Small intestine (tissue), 7 donors: ENCODE results near the gene SCO2. TPM values are rescaled to one million over a fixed set of nuclear protein-coding genes. Genes with fewer than 3 reads are reported as not detected.
"Not testable (repeated sequence)": the region's sequence is repeated elsewhere in the genome, so short reads cannot be mapped to it uniquely, and the experiment has no call there.

Source experiments
- DNase-seq, 2 donors: peaks; one replicate each; pipeline versions ENCODE4 v3.0.0 to v3.0.0-alpha.2; 2013
- FAIRE-seq: peaks from 2 replicates; lab custom pipeline; 2012; peaks lifted over from hg19 to GRCh38; lab: Jason Lieb, UNC
- H3K27ac ChIP-seq, 3 donors: one replicate each; pipeline ENCODE4 v1.5.1; 2013; ENCODE audit warnings: low read length in 2 of 3, mild to moderate bottlenecking in 2 of 3, control low read depth in 1 of 3, inconsistent platforms in 1 of 3, low read depth in 1 of 3, moderate library complexity in 1 of 3
- H3K27me3 ChIP-seq, 3 donors: one replicate each; pipeline ENCODE4 v1.6.1; 2013; ENCODE audit warnings: low read length in 3 of 3, inconsistent platforms in 1 of 3; ENCODE audit not compliant: control insufficient read depth in 3 of 3, insufficient read depth in 3 of 3
- H3K36me3 ChIP-seq, 3 donors: one replicate each; pipeline ENCODE4 v1.6.1; 2013; ENCODE audit warnings: low read length in 3 of 3, inconsistent platforms in 1 of 3, low read depth in 1 of 3, mild to moderate bottlenecking in 1 of 3, moderate library complexity in 1 of 3; ENCODE audit not compliant: control insufficient read depth in 3 of 3, insufficient read depth in 2 of 3
- H3K4me1 ChIP-seq, 3 donors: one replicate each; pipeline ENCODE4 v1.6.1; 2013; ENCODE audit warnings: low read length in 2 of 3, inconsistent platforms in 1 of 3, low read depth in 1 of 3, mild to moderate bottlenecking in 1 of 3, moderate library complexity in 1 of 3; ENCODE audit not compliant: control insufficient read depth in 3 of 3, insufficient read depth in 2 of 3
- H3K4me3 ChIP-seq, 3 donors: one replicate each; pipeline ENCODE4 v1.5.1; 2013; ENCODE audit warnings: low read length in 3 of 3, control low read depth in 1 of 3, inconsistent platforms in 1 of 3, low read depth in 1 of 3, mild to moderate bottlenecking in 1 of 3, moderate library complexity in 1 of 3
- H3K9me3 ChIP-seq, 2 donors: one replicate each; pipeline ENCODE4 v1.6.1; 2013; ENCODE audit warnings: low read depth in 1 of 2, low read length in 1 of 2; ENCODE audit not compliant: control insufficient read depth in 2 of 2, insufficient read depth in 1 of 2
- WGBS, 3 donors: extraction: QIAGEN DNeasy Blood & Tissue Kit; methylation state at CpG; one replicate each; pipeline ENCODE4 v1.1.7; 2013; 5-methylcytosine and 5-hydroxymethylcytosine counted together
- polyA plus RNA-seq, 4 donors: library from polyadenylated mRNA; stranded (reverse) in 3 of 4; unstranded in 1 of 4; fragments of 200-250 nt in 3 of 4; fragments of 120-200 nt in 1 of 4; gene quantifications; one replicate each; pipeline versions ENCODE4 v1.2.1 to v1.2.3, GENCODE V29; 2013
- donor health status: healthy with polysubstance abuse.
- donor health status: control.
- donor health status: control.
- donor health status: Bipolar disorder and iron deficiency.
- donor health status: healthy.

The SCO2 gene
- polyA plus RNA-seq, 4 donors: 0.92 to 2.7 (median 2.3) TPM

DNA sequence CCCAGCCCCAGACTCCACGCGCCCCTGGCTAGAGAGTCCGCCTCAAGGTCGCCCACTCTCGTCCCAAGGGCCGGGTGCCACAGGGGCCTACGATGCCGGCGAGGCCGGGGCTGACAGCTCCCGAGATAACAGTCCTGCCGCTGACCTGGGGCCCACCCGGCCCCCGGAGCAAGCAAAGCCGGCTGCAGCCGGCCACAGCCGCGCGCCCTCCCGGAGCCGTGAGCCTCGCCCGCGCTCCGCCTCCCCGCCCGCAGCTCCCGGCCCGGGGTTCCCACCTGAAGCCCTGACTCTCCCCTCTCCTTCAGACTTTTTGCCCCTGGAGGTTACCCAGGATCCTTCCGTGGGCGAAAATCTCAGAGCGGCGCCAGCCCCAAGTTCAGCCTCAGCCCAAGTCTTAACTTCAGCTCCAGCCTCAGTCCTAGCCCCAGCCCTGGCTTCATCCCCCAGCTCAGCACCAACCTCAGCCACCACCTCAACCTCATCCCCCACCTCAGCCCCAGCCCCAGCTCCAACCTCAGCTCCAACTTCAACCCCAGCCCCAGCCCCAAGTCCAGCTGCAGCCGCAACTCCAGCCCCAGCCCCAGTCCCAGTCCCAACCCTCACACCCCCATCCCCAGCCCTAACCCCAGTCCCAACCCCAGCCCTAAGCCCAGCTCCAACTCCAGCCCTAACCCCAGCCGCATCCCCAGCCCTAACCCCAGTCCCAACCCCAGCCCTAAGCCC is 22.0 kb upstream of the SCO2 start:
- Histone ChIP-seq H3K27me3 (peaks cover 0 to 64% (median 0%) of the 10 kb centered on the region in 3 donors), H3K9me3 (no peaks in the 10 kb centered on the region), H3K4me1 (peaks cover 0 to 14% (median 0%) of the 10 kb centered on the region in 3 donors), H3K4me3 (no peak overlapping the region), H3K36me3 (no peaks in the 10 kb centered on the region), H3K27ac (no peak overlapping the region)
- DNase-seq (no peak), FAIRE-seq (no peak)
- whole genome bisulfite sequencing, 3 donors: 30 to 35% (median 35%) methylated on average over 18 to 35 of the region's 35 CpGs

DNA sequence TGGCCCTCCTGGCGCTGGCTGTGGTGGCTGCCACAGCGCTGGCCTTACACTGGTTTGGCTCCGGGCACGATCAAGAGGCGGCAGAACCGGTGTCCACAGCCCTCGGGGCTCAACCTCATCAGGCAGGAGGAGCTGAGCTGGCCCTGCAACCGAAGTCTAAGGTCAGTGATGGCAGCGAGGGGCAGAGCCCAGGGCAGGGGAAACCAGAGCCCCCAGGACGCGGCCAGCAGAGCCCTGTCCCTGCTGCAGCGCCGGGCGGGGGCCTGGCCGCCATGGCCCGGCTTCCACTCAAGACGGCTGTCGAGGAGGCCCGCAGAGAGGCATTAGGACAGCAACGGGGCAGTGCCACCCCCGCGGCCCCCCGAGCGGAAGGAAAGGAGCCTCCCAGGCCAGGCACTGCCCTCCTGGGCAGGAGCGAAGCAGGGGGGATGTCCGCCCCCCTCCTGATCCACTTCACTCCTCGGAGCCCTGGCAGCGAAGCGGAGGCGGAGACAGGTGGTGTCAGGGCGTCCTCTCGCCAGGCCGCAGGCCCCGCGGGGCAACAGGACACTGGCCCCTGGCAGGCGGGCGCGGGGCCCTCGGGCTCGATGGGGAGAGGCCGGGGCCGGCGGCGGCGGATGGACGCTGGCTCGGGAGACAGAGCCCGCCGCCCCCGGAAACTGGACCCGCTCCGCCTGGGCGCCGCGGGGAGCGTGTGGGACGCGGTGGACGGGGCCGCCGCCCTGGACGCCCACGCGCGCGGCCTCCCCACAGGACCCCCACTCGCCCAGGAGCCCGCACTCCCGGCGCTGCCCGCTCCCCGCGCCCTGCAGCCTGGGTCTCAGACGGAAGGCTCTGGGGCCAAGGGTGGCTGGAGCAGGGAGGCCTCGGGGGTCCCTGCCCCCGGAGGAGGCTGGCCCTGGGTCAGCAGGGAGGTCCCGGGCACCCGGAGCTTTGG is 21.2 kb upstream of the SCO2 start:
- H3K27ac ChIP-seq: no peak overlapping the region
- H3K4me3 ChIP-seq: no peak overlapping the region
- H3K27me3 ChIP-seq: peaks cover 0 to 62% (median 0%) of the 10 kb centered on the region in 3 donors
- H3K9me3 ChIP-seq: no peaks in the 10 kb centered on the region
- FAIRE-seq: no peak
- H3K36me3 ChIP-seq: no peaks in the 10 kb centered on the region
- no peak for DNase-seq
- 65 to 79% (median 75%) methylated on average over 33 to 78 of the region's 78 CpGs for WGBS, 3 donors
- peaks cover 0 to 14% (median 0%) of the 10 kb centered on the region in 3 donors for H3K4me1 ChIP-seq

DNA sequence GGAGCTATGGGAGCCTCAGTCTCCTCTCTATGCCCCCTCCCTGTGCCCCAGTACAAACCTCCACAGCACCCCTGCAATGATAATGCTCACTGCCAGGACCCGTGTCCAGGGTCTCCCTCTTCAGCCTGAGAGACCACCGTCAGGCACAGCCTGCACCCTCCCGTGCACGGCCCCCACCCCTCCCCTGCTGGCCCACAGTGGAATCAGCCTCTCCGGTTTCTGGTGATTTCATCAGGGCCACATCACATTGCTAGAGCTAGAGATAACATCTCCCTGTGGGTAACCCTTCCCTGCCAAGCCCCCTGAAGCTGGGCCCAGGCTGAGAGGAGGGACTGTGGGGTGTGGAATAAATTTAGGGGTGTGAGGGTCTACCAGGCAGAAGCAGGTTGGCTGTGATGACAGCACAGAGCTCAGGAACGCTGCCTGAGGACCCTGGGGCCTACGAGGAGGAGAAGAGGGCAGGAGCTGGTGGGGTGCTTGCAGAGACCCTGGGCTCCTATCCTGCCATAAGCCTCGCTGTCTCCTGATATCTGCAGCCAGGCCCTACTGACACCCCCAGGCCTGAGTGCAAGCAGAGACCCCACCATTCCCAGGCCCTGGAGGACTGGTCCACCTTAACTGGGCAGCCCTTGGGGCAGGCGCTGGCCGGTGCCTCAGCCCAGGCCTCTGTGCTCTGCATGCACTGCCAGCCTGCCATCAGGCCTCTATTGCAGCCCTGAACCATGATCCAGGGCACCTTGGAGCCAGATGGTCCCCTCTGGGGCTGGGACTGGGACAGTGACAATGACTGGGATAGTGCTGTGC is 20.3 kb upstream of the SCO2 start, which contains the start of gene KLHDC7B:
Gene KLHDC7B, plus strand, starts transcription at position 378 of the 804 bp plus-strand sequence. Its CDS starts 345 bp downstream, at position 723.
- WGBS, 3 donors: 66 to 75% (median 67%) methylated on average over 10 of the region's 10 CpGs
- H3K9me3 ChIP-seq: no peaks in the 10 kb centered on the region
- H3K4me3 ChIP-seq: no peak within 1 kb of the TSS
- no peak for FAIRE-seq
- H3K36me3 ChIP-seq: no peaks in the 10 kb centered on the region
- H3K27ac ChIP-seq: peak within 1 kb of the TSS in 2 of 3 donors; percentile 38 to 80
- H3K4me1 ChIP-seq: peaks cover 0 to 14% (median 0%) of the 10 kb centered on the region in 3 donors
- no peak for DNase-seq
- H3K27me3 ChIP-seq: peaks cover 0 to 61% (median 0%) of the 10 kb centered on the region in 3 donors

DNA sequence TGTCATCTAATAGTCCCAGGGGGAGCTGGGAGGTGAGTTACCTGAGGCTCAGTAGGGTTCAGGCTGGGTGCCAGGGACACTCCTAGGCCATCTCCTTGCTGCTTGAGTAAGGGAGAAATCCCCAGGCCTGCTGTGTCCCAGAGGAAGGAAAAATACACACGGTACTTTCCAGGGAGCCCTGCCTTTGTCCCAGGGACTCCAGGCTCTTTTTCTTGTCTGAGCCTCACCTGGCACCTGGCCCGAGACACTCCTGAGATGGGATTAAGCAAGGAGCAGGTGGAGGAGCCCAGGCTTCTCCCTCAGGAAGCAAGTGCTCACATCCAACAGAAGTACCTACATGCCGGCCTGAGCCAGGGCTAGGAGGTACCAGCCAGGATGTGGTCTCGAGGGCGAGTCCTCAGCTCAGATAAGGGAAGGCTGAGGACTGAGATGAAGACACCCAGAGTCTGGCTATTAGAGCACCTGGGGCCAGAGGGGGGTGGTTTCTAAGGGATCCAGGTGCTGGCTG is 19.4 kb upstream of the SCO2 start:
- no peak for DNase-seq
- peaks cover 0 to 14% (median 0%) of the 10 kb centered on the region in 3 donors for H3K4me1 ChIP-seq
- H3K27ac ChIP-seq: peak overlapping the region in 2 of 3 donors; percentile 38 to 80
- no peaks in the 10 kb centered on the region for H3K9me3 ChIP-seq
- no peak for FAIRE-seq
- H3K36me3 ChIP-seq: no peaks in the 10 kb centered on the region
- H3K27me3 ChIP-seq: peaks cover 0 to 57% (median 0%) of the 10 kb centered on the region in 3 donors
- WGBS, 3 donors: 12 to 52% (median 32%) methylated on average over 5 of the region's 5 CpGs
- H3K4me3 ChIP-seq: no peak overlapping the region

DNA sequence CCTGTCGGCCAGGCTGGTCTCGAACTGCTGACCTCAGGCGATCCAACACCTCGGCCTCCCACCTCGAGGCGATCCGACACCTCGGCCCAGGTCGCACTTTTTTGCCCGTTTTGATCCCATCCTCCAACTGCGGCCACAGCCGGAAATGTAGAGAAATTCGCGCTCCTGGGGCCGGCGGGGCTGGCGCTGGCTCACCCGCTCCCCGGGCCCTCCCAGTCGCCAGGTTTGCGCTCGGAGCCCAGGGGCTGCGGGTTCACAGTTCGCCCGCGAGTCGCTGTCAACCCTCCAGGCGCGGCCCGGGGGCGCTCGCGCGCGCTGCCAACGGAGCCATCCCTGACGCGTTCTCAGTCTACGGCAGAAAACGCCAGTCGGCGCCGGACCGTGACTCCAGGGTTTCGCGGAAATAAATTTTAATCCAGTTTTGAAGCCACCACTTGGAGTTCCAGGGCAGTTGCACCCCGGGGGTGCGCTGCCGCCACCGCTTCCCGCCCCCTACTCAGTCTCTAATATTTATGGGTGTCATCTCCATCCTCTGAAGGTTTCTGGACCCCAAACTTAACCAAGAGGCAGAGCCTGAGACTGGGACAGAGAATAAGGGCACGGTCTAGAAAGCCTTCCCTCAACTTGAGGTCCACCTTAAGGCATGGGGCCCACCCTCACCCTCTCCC is 18.8 kb upstream of the SCO2 start:
- whole genome bisulfite sequencing, 3 donors: 1 to 4% (median 2%) methylated on average over 51 to 52 of the region's 52 CpGs
- FAIRE-seq (no peak), DNase-seq (peak; percentile 76 to 88)
- Histone ChIP-seq H3K27ac (peak overlapping the region in 2 of 3 donors; percentile 38 to 80), H3K27me3 (peaks cover 0 to 51% (median 0%) of the 10 kb centered on the region in 3 donors), H3K4me3 (peak overlapping the region in 2 of 3 donors; percentile 9 to 19), H3K9me3 (no peaks in the 10 kb centered on the region), H3K36me3 (no peaks in the 10 kb centered on the region), H3K4me1 (peaks cover 0 to 16% (median under 1%) of the 10 kb centered on the region in 3 donors)

DNA sequence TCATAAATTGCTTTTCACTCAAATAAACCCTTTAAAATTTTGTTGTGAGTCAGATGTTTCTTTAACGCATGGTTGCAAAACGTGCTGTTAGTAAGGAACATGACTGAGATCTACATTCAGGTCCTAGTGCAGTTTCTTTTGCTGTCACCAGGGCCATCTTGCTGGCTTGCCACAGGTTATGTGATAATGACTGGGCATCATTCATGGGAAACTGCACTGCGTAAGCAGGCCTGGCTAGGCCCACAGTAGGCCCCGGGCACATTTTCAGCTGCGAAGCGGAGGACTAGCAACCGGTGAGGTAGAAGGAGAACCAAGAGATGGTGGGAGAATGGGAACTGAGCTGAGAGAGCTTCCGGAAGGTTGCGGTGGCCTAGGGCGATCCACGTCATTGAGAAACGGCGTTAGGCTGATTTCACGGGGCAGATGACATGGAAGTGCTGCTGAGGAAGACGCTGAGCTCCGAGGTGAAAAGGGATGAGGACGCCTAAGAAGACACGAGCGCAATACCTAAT is 17.1 kb upstream of the SCO2 start:
- H3K27me3 ChIP-seq: peaks cover 0 to 36% (median 0%) of the 10 kb centered on the region in 3 donors
- H3K27ac ChIP-seq: peak overlapping the region in 1 of 3 donors; percentile 64
- peaks cover 0 to 18% (median 5%) of the 10 kb centered on the region in 3 donors for H3K4me1 ChIP-seq
- WGBS, 3 donors: 87 to 96% (median 89%) methylated on average over 19 of the region's 19 CpGs
- no peaks in the 10 kb centered on the region for H3K36me3 ChIP-seq
- no peak overlapping the region for H3K4me3 ChIP-seq
- DNase-seq (no peak), FAIRE-seq (no peak)
- H3K9me3 ChIP-seq: no peaks in the 10 kb centered on the region

DNA sequence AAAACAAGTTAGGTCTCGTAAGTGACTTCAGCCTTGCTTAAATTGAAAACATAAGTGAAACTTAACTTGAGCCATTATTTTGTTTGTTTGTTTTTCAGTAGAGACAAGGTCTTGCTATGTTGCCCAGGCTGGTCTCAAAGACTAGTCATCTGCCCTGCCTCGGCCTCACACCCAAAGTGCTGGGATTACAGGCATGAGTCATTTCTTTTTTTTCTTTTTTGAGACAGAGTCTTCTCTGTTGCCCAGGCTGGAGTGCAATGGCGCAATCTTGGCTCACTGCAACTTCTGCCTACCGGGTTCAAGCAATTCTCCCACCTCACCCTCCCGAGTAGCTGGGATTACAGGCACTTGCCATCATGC is 16.2 kb upstream of the SCO2 start:
- FAIRE-seq, H3K9me3 ChIP-seq, H3K36me3 ChIP-seq, H3K4me3 ChIP-seq: not testable (repeated sequence)
- Histone ChIP-seq H3K27me3 (peaks cover 0 to 30% (median 0%) of the 10 kb centered on the region in 3 donors), H3K27ac (peak overlapping the region in 2 of 3 donors; percentile 16 to 88), H3K4me1 (peaks cover 0 to 18% (median 5%) of the 10 kb centered on the region in 3 donors)
- WGBS, 3 donors: 41 to 54% (median 48%) methylated on average over 5 of the region's 5 CpGs
- peak in 1 of 2 donors; percentile 62 for DNase-seq
